Heart right ventricle (tissue), 16 donors: ENCODE data around the gene NRROS. TPM values are rescaled to one million over a fixed set of nuclear protein-coding genes. Genes with fewer than 3 reads are reported as not detected.

Source experiments
- ATAC-seq, 8 donors: fragments of 200-7000 bp; cut with Tn5 transposase; one replicate each; pipeline ENCODE4 v1.9.1; 2020; ENCODE audit warnings: mild to moderate bottlenecking in 8 of 8, moderate library complexity in 8 of 8, moderate number of reproducible peaks in 1 of 8
- DNase-seq, 2 donors: peaks; one replicate each; pipeline ENCODE4 v3.0.0-alpha.2; 2020
- H3K27ac ChIP-seq, 10 donors: fragments of 200-600 bp; sonication (generic) in 2 of 10; one replicate each; pipeline versions ENCODE4 v1.5.0 to v1.8.0; 2020 to 2022; ENCODE audit warnings: mild to moderate bottlenecking in 3 of 10
- H3K27me3 ChIP-seq, 7 donors: fragments of 200-600 bp; one replicate each; pipeline ENCODE4 v1.8.0; 2021 to 2022; ENCODE audit warnings: mild to moderate bottlenecking in 2 of 7
- H3K36me3 ChIP-seq, 9 donors: fragments of 200-600 bp; sonication (generic) in 1 of 9; one replicate each; pipeline versions ENCODE4 v1.5.0 to v1.8.0; 2020 to 2022; ENCODE audit warnings: mild to moderate bottlenecking in 2 of 9
- H3K4me1 ChIP-seq, 9 donors: fragments of 200-600 bp; sonication (generic) in 1 of 9; one replicate each; pipeline versions ENCODE4 v1.5.0 to v1.8.0; 2020 to 2022; ENCODE audit warnings: mild to moderate bottlenecking in 4 of 9
- H3K4me3 ChIP-seq, 10 donors: fragments of 200-600 bp; sonication (generic) in 2 of 10; one replicate each; pipeline versions ENCODE4 v1.5.0 to v1.8.0; 2020 to 2022; ENCODE audit warnings: mild to moderate bottlenecking in 7 of 10, moderate library complexity in 2 of 10
- H3K9me3 ChIP-seq, 11 donors: fragments of 200-600 bp in 10 of 11; sonication (generic) in 2 of 11; one replicate each; pipeline versions ENCODE4 v1.5.0 to v1.8.0; 2013 to 2022; ENCODE audit warnings: mild to moderate bottlenecking in 2 of 11, control low read depth in 1 of 11, moderate library complexity in 1 of 11
- CTCF ChIP-seq, 9 donors: fragments of 200-600 bp; sonication (generic) in 2 of 9; IDR thresholded peaks; one replicate each; pipeline versions ENCODE4 v1.5.0 to v1.8.0; 2021 to 2022; ENCODE audit warnings: antibody characterized with exemption in 9 of 9, mild to moderate bottlenecking in 5 of 9, moderate library complexity in 1 of 9
- WGBS, 2 donors: extraction: QIAGEN DNeasy Blood & Tissue Kit; methylation state at CpG; one replicate each; pipeline ENCODE4 v1.1.7; 2013; ENCODE audit warnings: inconsistent platforms in 1 of 2; 5-methylcytosine and 5-hydroxymethylcytosine counted together
- intact Hi-C, 10 donors: fragments of 100-400 bp; cut with DNase I; formaldehyde crosslinking; loops; one replicate each; pipeline versions ENCODE4 v1.11.1 to v1.14.2; 2022
- polyA plus RNA-seq, 2 donors: library from polyadenylated mRNA; stranded (reverse); fragments of 200-250 nt; gene quantifications; one replicate each; pipeline ENCODE4 v1.2.3, GENCODE V29; 2013
- total RNA-seq, 10 donors: library from RNA; stranded (reverse); fragmentation: NEBNext Ultra II Directional in 3 of 10; extraction: Animal tissue kit (Norgen Biotek cat#: 25700) in 3 of 10; gene quantifications; one replicate each; pipeline versions ENCODE4 v1.2.1 to v1.2.4, GENCODE V29; 2021 to 2023
- donor health status: Arrhythmogenic right ventricular cardiomyopathy.
- donor health status: ischemic (EF 13 %, LVEDD 7.1; RV severe dilation, severe dysfunction).
- donor health status: healthy with polysubstance abuse.
- donor health status: DM: no; HTN: yes; CAD: no.
- donor health status: DM: no; HTN: no; CAD: no.
- donor health status: ischemic (EF 25% LVEDD 6.9; RV normal size, moderate dysfunction).
- donor health status: ischemic (EF 25% LVEDD 5.7; RV mildly dilated, moderate dysfunction).
- donor health status: healthy.
- donor health status: DM: yes; HTN: yes; CAD: no.
- donor health status: Ischemic cardiomyopathy.
- donor health status: ischemic (EF 35%, LVEDD 5.7; RV mildly dilated, moderate dysfunction).
- donor health status: nonischemic (EF 11% LVEDD 7.7; RV severe dilation, severe dysfunction).
- donor health status: DM: yes; HTN: yes; CAD: no.
- donor health status: PGD.
- donor health status: ischemic (EF 29% LVEDD 5.4; RV normal size, mild dysfunction).
- donor health status: nonischemic (EF 23%, LVEDD 6.1; RV moderate dilation, normal function).

NRROS gene
- total and polyA plus RNA-seq, 12 donors = 1.1 to 11.7 (median 2.7) TPM

DNA sequence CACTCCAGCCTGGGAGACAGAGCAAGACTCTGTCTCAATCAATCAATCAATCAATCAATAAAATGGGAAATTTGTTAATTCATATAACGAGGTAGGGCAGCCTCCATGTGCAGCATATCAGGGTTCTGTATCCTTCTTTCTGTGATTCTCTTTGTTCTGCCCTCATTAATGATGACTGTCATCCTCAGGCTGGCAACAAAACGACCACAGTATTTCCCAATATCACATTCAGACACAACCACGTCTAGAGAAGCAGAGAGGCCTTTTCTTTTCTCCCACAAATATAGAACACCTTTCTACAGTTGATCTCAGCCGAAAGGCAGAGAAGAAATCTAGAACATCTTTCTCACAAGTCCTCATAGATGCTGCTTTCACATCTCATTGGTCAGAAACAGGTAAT is 61.3 kb downstream of the NRROS start:
- DNase-seq = no peak
- H3K27ac ChIP-seq = no peak overlapping the region
- no peaks in the 10 kb centered on the region for H3K27me3 ChIP-seq
- ATAC-seq = no peak
- no peak overlapping the region for H3K4me3 ChIP-seq
- no peaks in the 10 kb centered on the region for H3K9me3 ChIP-seq
- TF ChIP-seq CTCF (IDR thresholded peaks at IDR 0.05) = no peak
- H3K4me1 ChIP-seq = no peaks in the 10 kb centered on the region
- WGBS, 2 donors = 82 to 83% methylated on average over 4 of the region's 4 CpGs
- no peaks in the 10 kb centered on the region for H3K36me3 ChIP-seq
- intact Hi-C loops = no loop called here

GRCh38 chr3:196706327-196706726 is 66.8 kb downstream of the NRROS start:
- Histone ChIP-seq H3K27me3 (no peaks in the 10 kb centered on the region), H3K36me3 (no peaks in the 10 kb centered on the region), H3K4me3 (no peak overlapping the region), H3K9me3 (no peaks in the 10 kb centered on the region), H3K4me1 (peaks cover 0 to 8% (median 4%) of the 10 kb centered on the region in 9 donors), H3K27ac (no peak overlapping the region)
- ATAC-seq (no peak), DNase-seq (no peak)
- WGBS, 2 donors = 71 to 89% methylated on average over 5 of the region's 5 CpGs
- intact Hi-C loops = no loop called here
- TF ChIP-seq CTCF (IDR thresholded peaks at IDR 0.05) = no peak

DNA sequence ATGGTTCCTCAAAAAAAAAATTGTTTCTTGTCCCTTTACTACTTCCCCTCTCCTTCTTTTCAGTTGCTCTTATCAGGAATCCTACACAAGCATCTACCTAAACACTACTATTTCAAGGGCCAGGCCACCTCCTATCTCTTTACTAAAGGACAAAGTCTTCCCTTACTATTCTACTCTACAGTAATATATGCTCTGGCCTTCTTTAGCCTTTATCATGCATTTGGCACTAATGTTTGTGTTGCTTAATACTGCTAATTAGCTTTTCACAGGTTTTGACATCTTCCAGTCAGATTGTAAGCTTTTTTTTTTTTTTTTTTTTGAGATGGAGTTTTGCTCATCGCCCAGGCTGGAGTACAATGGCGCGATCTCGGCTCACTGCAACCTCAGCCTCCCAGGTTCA is 67.2 kb downstream of the NRROS start:
- TF ChIP-seq CTCF (IDR thresholded peaks at IDR 0.05) = no peak
- Histone ChIP-seq H3K27ac (no peak overlapping the region), H3K36me3 (no peaks in the 10 kb centered on the region), H3K27me3 (no peaks in the 10 kb centered on the region), H3K4me3 (no peak overlapping the region), H3K4me1 (peaks cover 0 to 12% (median 7%) of the 10 kb centered on the region in 9 donors), H3K9me3 (no peaks in the 10 kb centered on the region)
- WGBS, 2 donors = 97 to 99% methylated on average over 4 of the region's 4 CpGs
- ATAC-seq (no peak), DNase-seq (no peak)
- intact Hi-C loops = no loop called here

DNA sequence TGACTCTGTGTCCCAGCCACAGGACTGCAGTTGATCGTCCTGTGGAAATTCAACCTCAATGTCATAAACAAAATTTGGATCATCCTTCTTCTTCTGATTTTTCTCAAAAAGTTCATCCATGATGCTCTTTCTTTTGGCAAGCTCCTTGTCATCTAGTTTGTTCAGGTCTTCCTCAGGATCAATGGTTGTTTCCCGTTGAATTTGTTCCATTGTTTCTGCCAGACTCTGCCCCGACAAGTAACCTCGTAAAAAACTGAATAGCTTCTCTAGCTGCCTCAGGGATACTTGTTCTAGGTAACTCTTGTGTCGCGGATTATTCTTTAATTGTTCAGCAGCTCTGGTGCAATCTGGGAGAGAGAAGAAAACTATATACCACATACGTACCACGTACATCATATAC is 68.1 kb downstream of the NRROS start:
- ATAC-seq (no peak), DNase-seq (no peak)
- H3K27ac ChIP-seq = no peak overlapping the region
- TF ChIP-seq CTCF (IDR thresholded peaks at IDR 0.05) = no peak
- H3K4me3 ChIP-seq = no peak overlapping the region
- 91 to 95% methylated on average over 8 of the region's 8 CpGs for WGBS, 2 donors
- H3K36me3 ChIP-seq = no peaks in the 10 kb centered on the region
- intact Hi-C loops = no loop called here
- H3K9me3 ChIP-seq = no peaks in the 10 kb centered on the region
- H3K27me3 ChIP-seq = no peaks in the 10 kb centered on the region
- H3K4me1 ChIP-seq = peaks cover 0 to 13% (median 8%) of the 10 kb centered on the region in 9 donors
